A549 treated with RU486 at 1 μM for 4 hours (cell line): Measurements from ENCODE around the gene CBR3. TPM values are rescaled to one million over a fixed set of nuclear protein-coding genes. Genes with fewer than 3 reads are reported as not detected.

Experiments used
- total RNA-seq: library from RNA; stranded (reverse); fragments of 200-300 nt; extraction: Qiagen RNA extraction; gene quantifications from 5 replicates; pipeline ENCODE4 v1.2.3, GENCODE V29; 2022; ENCODE audit warnings: low read depth

CBR3 gene
- total RNA-seq, result 14.5 to 17.1 TPM (median 16.1 TPM) in 5 replicates

GRCh38 chr21:36134803-36135390 is at the start of gene CBR3:
Gene CBR3, plus strand, starts transcription at chr21:36135079. Its CDS starts 114 bp downstream, at chr21:36135193.

DNA sequence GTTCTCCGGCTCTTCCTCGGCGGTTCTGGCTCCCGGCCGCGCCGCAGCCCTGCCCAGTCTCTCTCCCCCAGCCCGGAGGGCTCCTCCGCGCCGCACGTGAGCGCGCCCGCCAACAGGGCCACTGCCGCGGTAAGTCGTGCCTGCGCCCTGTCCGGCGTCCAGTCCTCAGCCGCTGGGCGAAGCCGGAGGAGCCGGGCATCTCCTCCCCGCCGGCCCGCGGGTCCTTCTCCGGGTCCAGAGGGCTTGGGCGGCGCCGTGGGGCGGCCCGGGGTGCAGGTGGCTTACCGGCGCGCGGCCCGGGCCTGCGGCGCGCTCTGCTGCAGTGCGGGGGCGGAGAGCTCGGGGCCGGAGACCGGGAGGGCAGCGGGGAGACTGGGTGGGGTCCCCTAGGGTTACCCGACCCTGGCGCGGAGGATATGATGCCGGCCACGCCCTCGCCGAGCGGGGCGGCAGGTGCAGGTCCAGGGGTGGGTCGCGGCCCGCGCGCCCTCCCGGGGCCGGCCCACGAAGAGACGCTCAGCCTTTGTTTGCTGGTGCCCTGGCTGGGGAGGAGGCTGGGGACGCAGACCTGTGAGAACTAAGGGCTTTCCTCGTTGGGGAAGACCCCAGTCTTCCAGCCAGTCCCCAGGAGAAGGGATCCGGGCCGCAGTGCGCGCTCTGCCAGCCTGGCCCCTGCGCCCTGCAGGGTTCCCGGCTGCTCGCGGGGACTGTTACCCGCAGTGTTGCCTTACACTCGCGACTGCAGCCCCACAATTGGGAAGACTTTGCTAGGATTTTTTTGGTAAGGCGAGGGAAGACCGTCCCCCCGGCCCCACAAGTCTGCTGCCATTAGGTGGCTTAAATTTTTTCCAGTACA is 22.2 kb downstream of the CBR3 start, which contains the start of gene DOP1B:
DOP1B (plus strand) TSS at position 10 of the 856 bp plus-strand sequence. CDS start 7,910 bp downstream, outside the sequence.

Other genes with a start within 250 kb of the CBR3 start
- 9.1 to 12.5 TPM (median 10.5 TPM) in 5 replicates for gene SETD4, start 74.6 kb upstream of the CBR3 start, total RNA-seq
- 157 to 190 TPM (median 181 TPM) in 5 replicates for gene CBR1, start 65.1 kb upstream of the CBR3 start, total RNA-seq
- 2.9 to 4.9 TPM (median 4.3 TPM) in 5 replicates for gene DOP1B, start 21.7 kb downstream of the CBR3 start, total RNA-seq
- gene MORC3, start 185.1 kb downstream of the CBR3 start, total RNA-seq, result 3.1 to 9.8 TPM (median 7.6 TPM) in 5 replicates